Liver (tissue), 9 donors: ENCODE measurements around the gene CEP68. TPM values are rescaled to one million over a fixed set of nuclear protein-coding genes. Genes with fewer than 3 reads are reported as not detected.

Experiments
- DNase-seq: peaks from one replicate; pipeline ENCODE4 v3.0.0-alpha.2; 2017; ENCODE audit warnings: low spot score
- H3K27ac ChIP-seq, 2 donors: one replicate each; pipeline ENCODE4 v1.7.0; 2013; ENCODE audit warnings: inconsistent platforms in 2 of 2, low read length in 2 of 2, control low read depth in 1 of 2, low read depth in 1 of 2, mild to moderate bottlenecking in 1 of 2
- H3K27me3 ChIP-seq, 4 donors: one replicate each; pipeline versions ENCODE4 v1.6.1 to v1.7.0; 2013; ENCODE audit warnings: low read length in 3 of 4, inconsistent platforms in 1 of 4, mild to moderate bottlenecking in 1 of 4, moderate library complexity in 1 of 4; ENCODE audit not compliant: control insufficient read depth in 4 of 4, insufficient read depth in 4 of 4
- H3K36me3 ChIP-seq, 4 donors: one replicate each; pipeline versions ENCODE4 v1.6.1 to v1.7.0; 2013; ENCODE audit warnings: low read length in 3 of 4, mild to moderate bottlenecking in 3 of 4, low read depth in 1 of 4, moderate library complexity in 1 of 4; ENCODE audit not compliant: control insufficient read depth in 4 of 4, insufficient read depth in 3 of 4
- H3K4me1 ChIP-seq, 4 donors: one replicate each; pipeline versions ENCODE4 v1.6.1 to v1.7.0; 2013; ENCODE audit warnings: low read length in 3 of 4, mild to moderate bottlenecking in 3 of 4, moderate library complexity in 1 of 4; ENCODE audit not compliant: control insufficient read depth in 4 of 4, insufficient read depth in 4 of 4
- H3K4me3 ChIP-seq, 3 donors: one replicate each; pipeline versions ENCODE4 v1.6.1 to v1.7.0; 2013; ENCODE audit warnings: low read length in 3 of 3, control low read depth in 1 of 3, low read depth in 1 of 3, mild to moderate bottlenecking in 1 of 3
- H3K9ac ChIP-seq, 2 donors: one replicate each; pipeline ENCODE4 v1.7.0; 2013; ENCODE audit warnings: low read length in 2 of 2, mild to moderate bottlenecking in 2 of 2, moderate library complexity in 2 of 2, control low read depth in 1 of 2, low read depth in 1 of 2
- H3K9me3 ChIP-seq, 4 donors: one replicate each; pipeline versions ENCODE4 v1.6.1 to v1.7.0; 2013; ENCODE audit warnings: low read length in 3 of 4; ENCODE audit not compliant: control insufficient read depth in 4 of 4
- FOXA1 ChIP-seq: IDR thresholded peaks from 2 replicates; pipeline ENCODE4 v1.6.1; 2016; ENCODE audit warnings: antibody characterized with exemption
- FOXA2 ChIP-seq: IDR thresholded peaks from 2 replicates; pipeline ENCODE4 v1.6.1; 2016; ENCODE audit warnings: antibody characterized with exemption
- HNF4A ChIP-seq, 2 donors: conservative IDR thresholded peaks; 2 replicates each; pipeline ENCODE4 v1.6.1; 2016; ENCODE audit warnings: antibody characterized with exemption in 2 of 2, mild to moderate bottlenecking in 2 of 2
- HNF4G ChIP-seq: IDR thresholded peaks from 2 replicates; pipeline ENCODE4 v1.6.1; 2016; ENCODE audit warnings: antibody characterized with exemption
- MAX ChIP-seq: IDR thresholded peaks from 2 replicates; pipeline ENCODE4 v1.6.1; 2016; ENCODE audit warnings: antibody characterized with exemption
- NR2F2 ChIP-seq: IDR thresholded peaks from 2 replicates; pipeline ENCODE4 v1.6.1; 2016; ENCODE audit warnings: antibody characterized with exemption
- RXRA ChIP-seq, 2 donors: IDR thresholded peaks; 2 replicates each; pipeline ENCODE4 v1.6.1; 2017 to 2018; ENCODE audit warnings: antibody characterized with exemption in 2 of 2, mild to moderate bottlenecking in 1 of 2
- SP1 ChIP-seq: IDR thresholded peaks from 2 replicates; pipeline ENCODE4 v1.6.1; 2018; ENCODE audit warnings: antibody characterized with exemption, mild to moderate bottlenecking
- TAF1 ChIP-seq: conservative IDR thresholded peaks from 2 replicates; pipeline ENCODE4 v1.6.1; 2016; ENCODE audit warnings: antibody characterized with exemption, mild to moderate bottlenecking
- ZBTB33 ChIP-seq: IDR thresholded peaks from 2 replicates; pipeline ENCODE4 v1.6.1; 2016; ENCODE audit warnings: antibody characterized with exemption
- WGBS: extraction: QIAGEN DNeasy Blood & Tissue Kit; methylation state at CpG from one replicate; pipeline ENCODE4 v1.1.7; 2013; 5-methylcytosine and 5-hydroxymethylcytosine counted together
- polyA plus RNA-seq, 2 donors: library from polyadenylated mRNA; stranded (reverse) in 1 of 2; unstranded in 1 of 2; fragments of 200-250 nt in 1 of 2; fragments of >200 nt in 1 of 2; fragmentation: Nextera tagmentation in 1 of 2; extraction: Ambion mirVana in 1 of 2; gene quantifications; one replicate each; pipeline versions ENCODE4 v1.2.1 to v1.2.3, GENCODE V29; 2013 to 2015
- total RNA-seq, 2 donors: library from RNA; depleted of rRNA; stranded (reverse); fragments of >200 nt; gene quantifications; one replicate each; pipeline ENCODE4 v1.2.3, GENCODE V29; 2014
- donor health status: healthy.
- donor health status: healthy.
- donor health status: healthy.
- donor health status: healthy.
- donor health status: healthy.

The CEP68 gene
- total and polyA plus RNA-seq, 4 donors: 2.1 to 5.8 (median 4.1) TPM

GRCh38 chr2:65050931-65051330, 5.3 kb upstream of the CEP68 start:
- Histone ChIP-seq H3K36me3 (peaks cover 0 to 3% (median under 1%) of the 10 kb centered on the region in 4 donors), H3K9ac (no peak overlapping the region), H3K27me3 (no peaks in the 10 kb centered on the region), H3K9me3 (no peaks in the 10 kb centered on the region), H3K4me3 (no peak overlapping the region), H3K27ac (no peak overlapping the region), H3K4me1 (peaks cover 0 to 7% (median 3%) of the 10 kb centered on the region in 4 donors)
- 95% methylated on average over 3 of the region's 3 CpGs for WGBS
- TF ChIP-seq FOXA2: no peak
- TF ChIP-seq HNF4G: no peak
- DNase-seq: no peak

DNA sequence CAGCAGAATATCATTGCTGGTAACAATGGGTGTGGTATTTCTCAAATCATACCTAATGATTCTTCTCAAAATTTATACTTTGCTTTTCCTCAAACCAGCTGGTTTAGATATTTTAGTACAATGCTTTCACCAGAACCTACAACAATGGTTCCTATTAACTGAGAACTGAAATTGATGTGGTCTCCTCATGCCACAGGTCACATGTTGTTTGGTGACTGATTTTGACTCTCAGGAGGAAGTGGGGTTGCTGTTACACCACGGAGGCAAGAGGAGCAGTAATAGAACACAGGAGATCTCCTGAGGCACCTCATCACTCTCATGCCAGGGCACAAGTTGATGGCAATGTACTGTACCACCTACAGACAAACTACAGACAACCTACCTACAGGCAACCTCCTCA, 3.0 kb upstream of the CEP68 start:
- Histone ChIP-seq H3K4me3 (no peak overlapping the region), H3K9me3 (no peaks in the 10 kb centered on the region), H3K27ac (no peak overlapping the region), H3K4me1 (peaks cover 2 to 16% (median 10%) of the 10 kb centered on the region in 4 donors), H3K27me3 (no peaks in the 10 kb centered on the region), H3K9ac (no peak overlapping the region), H3K36me3 (peaks cover 0 to 1% (median 0%) of the 10 kb centered on the region in 4 donors)
- DNase-seq: no peak
- TF ChIP-seq ZBTB33: no peak
- 49% methylated on average over 1 of the region's 1 CpG for WGBS

GRCh38 chr2:65054749-65055421, 1.3 kb upstream of the CEP68 start:
- 79% methylated on average over 4 of the region's 4 CpGs for WGBS
- no peak overlapping the region for H3K9ac ChIP-seq
- H3K4me3 ChIP-seq: no peak overlapping the region
- peaks cover 2 to 16% (median 10%) of the 10 kb centered on the region in 4 donors for H3K4me1 ChIP-seq
- H3K9me3 ChIP-seq: no peaks in the 10 kb centered on the region
- no peak overlapping the region for H3K27ac ChIP-seq
- no peak for DNase-seq
- TF ChIP-seq HNF4A (conservative IDR thresholded peaks at IDR 0.05) (peak; percentile 6 to 32), RXRA (IDR thresholded peaks at IDR 0.05) (no peak)
- H3K27me3 ChIP-seq: no peaks in the 10 kb centered on the region
- H3K36me3 ChIP-seq: peaks cover 0 to 1% (median 0%) of the 10 kb centered on the region in 4 donors

DNA sequence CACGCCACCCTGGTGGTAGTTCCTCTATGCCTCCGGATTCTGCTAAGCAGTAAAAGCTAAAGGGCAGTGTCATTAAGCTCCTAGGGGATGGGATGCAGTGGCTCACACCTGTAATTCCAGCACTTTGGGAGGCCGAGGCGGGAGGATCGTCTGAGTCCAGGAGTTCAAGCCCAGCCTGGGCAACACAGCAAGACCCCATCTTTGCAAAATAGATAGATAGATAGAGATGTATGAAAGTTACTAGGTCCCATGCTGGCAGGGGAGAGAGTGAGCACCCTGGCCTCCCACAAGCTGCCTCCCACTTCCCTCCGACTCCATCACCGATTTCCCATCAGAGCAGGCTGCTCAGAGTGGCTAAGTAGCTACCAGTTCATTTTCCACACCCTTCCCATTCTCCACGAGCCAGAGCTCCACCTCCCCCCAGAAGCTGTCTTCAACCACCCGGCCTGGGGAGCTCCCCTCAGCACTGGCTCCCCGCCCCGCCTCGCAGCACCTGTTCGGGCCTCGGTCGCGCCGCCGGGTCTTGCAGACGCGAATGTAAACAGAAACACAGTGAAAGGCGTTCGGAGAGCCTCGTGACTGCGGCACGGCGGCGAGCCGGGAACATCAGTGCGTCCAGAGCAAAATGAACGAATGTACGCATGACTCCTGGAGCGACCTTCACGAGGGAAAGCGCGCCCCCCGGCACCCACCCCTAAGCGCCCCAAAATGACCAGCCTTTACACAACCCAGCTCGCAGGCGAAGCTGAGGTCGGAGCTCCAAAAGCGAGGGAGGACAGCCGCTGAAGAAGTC, 598 bp upstream of the CEP68 start:
- no peaks in the 10 kb centered on the region for H3K27me3 ChIP-seq
- WGBS: 10% methylated on average over 42 of the region's 42 CpGs
- no peak for DNase-seq
- peak overlapping the region; percentile 49 to 60 for H3K27ac ChIP-seq
- no peaks in the 10 kb centered on the region for H3K9me3 ChIP-seq
- H3K4me1 ChIP-seq: peaks cover 2 to 16% (median 10%) of the 10 kb centered on the region in 4 donors
- H3K4me3 ChIP-seq: peak overlapping the region; percentile 67 to 92 (median 76)
- no peak overlapping the region for H3K9ac ChIP-seq
- peaks cover 0 to 1% (median 0%) of the 10 kb centered on the region in 4 donors for H3K36me3 ChIP-seq
- TF ChIP-seq MAX (no peak), HNF4A (conservative IDR thresholded peaks at IDR 0.05) (no peak), FOXA1 (no peak), TAF1 (no peak), RXRA (IDR thresholded peaks at IDR 0.05) (peak in 1 of 2 donors; percentile 21), NR2F2 (no peak), SP1 (no peak)
